Measurements from ENCODE around the gene BRSK1. TPM values are rescaled to one million over a fixed set of nuclear protein-coding genes. Genes with fewer than 3 reads are reported as not detected.

The BRSK1 gene
- total and polyA plus RNA-seq, 2 of the 13 experiments (the other 11 are each of a cell fraction or from before 2014, with no cell fraction given): 0.18 to 1.2 TPM

- TF ChIP-seq, protein P1, sequence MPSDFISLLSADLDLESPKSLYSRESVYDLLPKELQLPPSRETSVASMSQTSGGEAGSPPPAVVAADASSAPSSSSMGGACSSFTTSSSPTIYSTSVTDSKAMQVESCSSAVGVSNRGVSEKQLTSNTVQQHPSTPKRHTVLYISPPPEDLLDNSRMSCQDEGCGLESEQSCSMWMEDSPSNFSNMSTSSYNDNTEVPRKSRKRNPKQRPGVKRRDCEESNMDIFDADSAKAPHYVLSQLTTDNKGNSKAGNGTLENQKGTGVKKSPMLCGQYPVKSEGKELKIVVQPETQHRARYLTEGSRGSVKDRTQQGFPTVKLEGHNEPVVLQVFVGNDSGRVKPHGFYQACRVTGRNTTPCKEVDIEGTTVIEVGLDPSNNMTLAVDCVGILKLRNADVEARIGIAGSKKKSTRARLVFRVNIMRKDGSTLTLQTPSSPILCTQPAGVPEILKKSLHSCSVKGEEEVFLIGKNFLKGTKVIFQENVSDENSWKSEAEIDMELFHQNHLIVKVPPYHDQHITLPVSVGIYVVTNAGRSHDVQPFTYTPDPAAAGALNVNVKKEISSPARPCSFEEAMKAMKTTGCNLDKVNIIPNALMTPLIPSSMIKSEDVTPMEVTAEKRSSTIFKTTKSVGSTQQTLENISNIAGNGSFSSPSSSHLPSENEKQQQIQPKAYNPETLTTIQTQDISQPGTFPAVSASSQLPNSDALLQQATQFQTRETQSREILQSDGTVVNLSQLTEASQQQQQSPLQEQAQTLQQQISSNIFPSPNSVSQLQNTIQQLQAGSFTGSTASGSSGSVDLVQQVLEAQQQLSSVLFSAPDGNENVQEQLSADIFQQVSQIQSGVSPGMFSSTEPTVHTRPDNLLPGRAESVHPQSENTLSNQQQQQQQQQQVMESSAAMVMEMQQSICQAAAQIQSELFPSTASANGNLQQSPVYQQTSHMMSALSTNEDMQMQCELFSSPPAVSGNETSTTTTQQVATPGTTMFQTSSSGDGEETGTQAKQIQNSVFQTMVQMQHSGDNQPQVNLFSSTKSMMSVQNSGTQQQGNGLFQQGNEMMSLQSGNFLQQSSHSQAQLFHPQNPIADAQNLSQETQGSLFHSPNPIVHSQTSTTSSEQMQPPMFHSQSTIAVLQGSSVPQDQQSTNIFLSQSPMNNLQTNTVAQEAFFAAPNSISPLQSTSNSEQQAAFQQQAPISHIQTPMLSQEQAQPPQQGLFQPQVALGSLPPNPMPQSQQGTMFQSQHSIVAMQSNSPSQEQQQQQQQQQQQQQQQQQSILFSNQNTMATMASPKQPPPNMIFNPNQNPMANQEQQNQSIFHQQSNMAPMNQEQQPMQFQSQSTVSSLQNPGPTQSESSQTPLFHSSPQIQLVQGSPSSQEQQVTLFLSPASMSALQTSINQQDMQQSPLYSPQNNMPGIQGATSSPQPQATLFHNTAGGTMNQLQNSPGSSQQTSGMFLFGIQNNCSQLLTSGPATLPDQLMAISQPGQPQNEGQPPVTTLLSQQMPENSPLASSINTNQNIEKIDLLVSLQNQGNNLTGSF (CRISPR knock-in tag; IDR thresholded peaks at IDR 0.05): peak; percentile 74; the same call in 1 of the 2 replicates
- TF ChIP-seq, protein P2, sequence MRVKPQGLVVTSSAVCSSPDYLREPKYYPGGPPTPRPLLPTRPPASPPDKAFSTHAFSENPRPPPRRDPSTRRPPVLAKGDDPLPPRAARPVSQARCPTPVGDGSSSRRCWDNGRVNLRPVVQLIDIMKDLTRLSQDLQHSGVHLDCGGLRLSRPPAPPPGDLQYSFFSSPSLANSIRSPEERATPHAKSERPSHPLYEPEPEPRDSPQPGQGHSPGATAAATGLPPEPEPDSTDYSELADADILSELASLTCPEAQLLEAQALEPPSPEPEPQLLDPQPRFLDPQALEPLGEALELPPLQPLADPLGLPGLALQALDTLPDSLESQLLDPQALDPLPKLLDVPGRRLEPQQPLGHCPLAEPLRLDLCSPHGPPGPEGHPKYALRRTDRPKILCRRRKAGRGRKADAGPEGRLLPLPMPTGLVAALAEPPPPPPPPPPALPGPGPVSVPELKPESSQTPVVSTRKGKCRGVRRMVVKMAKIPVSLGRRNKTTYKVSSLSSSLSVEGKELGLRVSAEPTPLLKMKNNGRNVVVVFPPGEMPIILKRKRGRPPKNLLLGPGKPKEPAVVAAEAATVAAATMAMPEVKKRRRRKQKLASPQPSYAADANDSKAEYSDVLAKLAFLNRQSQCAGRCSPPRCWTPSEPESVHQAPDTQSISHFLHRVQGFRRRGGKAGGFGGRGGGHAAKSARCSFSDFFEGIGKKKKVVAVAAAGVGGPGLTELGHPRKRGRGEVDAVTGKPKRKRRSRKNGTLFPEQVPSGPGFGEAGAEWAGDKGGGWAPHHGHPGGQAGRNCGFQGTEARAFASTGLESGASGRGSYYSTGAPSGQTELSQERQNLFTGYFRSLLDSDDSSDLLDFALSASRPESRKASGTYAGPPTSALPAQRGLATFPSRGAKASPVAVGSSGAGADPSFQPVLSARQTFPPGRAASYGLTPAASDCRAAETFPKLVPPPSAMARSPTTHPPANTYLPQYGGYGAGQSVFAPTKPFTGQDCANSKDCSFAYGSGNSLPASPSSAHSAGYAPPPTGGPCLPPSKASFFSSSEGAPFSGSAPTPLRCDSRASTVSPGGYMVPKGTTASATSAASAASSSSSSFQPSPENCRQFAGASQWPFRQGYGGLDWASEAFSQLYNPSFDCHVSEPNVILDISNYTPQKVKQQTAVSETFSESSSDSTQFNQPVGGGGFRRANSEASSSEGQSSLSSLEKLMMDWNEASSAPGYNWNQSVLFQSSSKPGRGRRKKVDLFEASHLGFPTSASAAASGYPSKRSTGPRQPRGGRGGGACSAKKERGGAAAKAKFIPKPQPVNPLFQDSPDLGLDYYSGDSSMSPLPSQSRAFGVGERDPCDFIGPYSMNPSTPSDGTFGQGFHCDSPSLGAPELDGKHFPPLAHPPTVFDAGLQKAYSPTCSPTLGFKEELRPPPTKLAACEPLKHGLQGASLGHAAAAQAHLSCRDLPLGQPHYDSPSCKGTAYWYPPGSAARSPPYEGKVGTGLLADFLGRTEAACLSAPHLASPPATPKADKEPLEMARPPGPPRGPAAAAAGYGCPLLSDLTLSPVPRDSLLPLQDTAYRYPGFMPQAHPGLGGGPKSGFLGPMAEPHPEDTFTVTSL (CRISPR knock-in tag; IDR thresholded peaks at IDR 0.05; ENCODE audit: borderline replicate concordance): peak; percentile 41; the same call in 1 of the 2 replicates
- no peak for TF ChIP-seq ZBTB7A (CRISPR knock-in tag; IDR thresholded peaks at IDR 0.05)
- TF ChIP-seq ARNTL (CRISPR knock-in tag; IDR thresholded peaks at IDR 0.05): no peak; the same call in 1 of the 2 replicates
- TF ChIP-seq ATF7-NPFF (CRISPR knock-in tag; IDR thresholded peaks at IDR 0.05; ENCODE audit: low read depth): peak; percentile 43; the same call in 1 of the 2 replicates
- TF ChIP-seq HNF4A (CRISPR knock-in tag; IDR thresholded peaks at IDR 0.05): peak; percentile 49
- no peak for TF ChIP-seq ZNF704 (CRISPR knock-in tag; IDR thresholded peaks at IDR 0.05; ENCODE audit: borderline replicate concordance)
- no peak for TF ChIP-seq KLF13 (CRISPR knock-in tag; IDR thresholded peaks at IDR 0.05)
- no peak for TF ChIP-seq ZNF382 (CRISPR knock-in tag; IDR thresholded peaks at IDR 0.05; ENCODE audit: borderline replicate concordance)
- no peak for TF ChIP-seq SUZ12 (IDR thresholded peaks at IDR 0.05; ENCODE audit: low read depth, low read length)
- no peak for TF ChIP-seq ZFP36 (IDR thresholded peaks at IDR 0.05; ENCODE audit: borderline replicate concordance, low read depth, low read length, partially characterized antibody)
- TF ChIP-seq PCBP2 (optimal IDR thresholded peaks at IDR 0.05; ENCODE audit: low read depth, low read length, poor library complexity, severe bottlenecking): no peak
- TF ChIP-seq ATF1 (CRISPR knock-in tag; IDR thresholded peaks at IDR 0.05): peak; percentile 56; the same call in 1 of the 2 replicates
- TF ChIP-seq ZBTB34 (CRISPR knock-in tag; IDR thresholded peaks at IDR 0.05): peak; percentile 80
These were observed 24.8 kb upstream of the BRSK1 start, which contains the start of gene PPP6R1 (continued) for GRCh38 chr19:55258828-55259539.
